NCI-H748 treated with DMSO at 0.1 percent for 48 hours (cell line): ENCODE measurements around the gene PTPRA.
A peak's percentile ranks its signal among the peaks of the same experiment; 100 is the strongest.
"Not testable (repeated sequence)": the region's sequence is repeated elsewhere in the genome, so short reads cannot be mapped to it uniquely, and the experiment has no call there.

Source experiments
- DNase-seq: peaks from one replicate; lab custom pipeline; 2025; lab: John Stamatoyannopoulos, UW

The PTPRA gene

GRCh38 chr20:2995796-2996195, 122.5 kb downstream of the PTPRA start:
- no peak for DNase-seq

GRCh38 chr20:2998728-2999127, 125.4 kb downstream of the PTPRA start:
- no peak for DNase-seq

GRCh38 chr20:3000852-3001523, 127.7 kb downstream of the PTPRA start:
- peak; percentile 58 for DNase-seq

- DNase-seq, result no peak
Observed at GRCh38 chr20:3003416-3003815, 130.1 kb downstream of the PTPRA start.

GRCh38 chr20:3010985-3011723, 137.9 kb downstream of the PTPRA start:
- no peak for DNase-seq

GRCh38 chr20:3011752-3012151, 138.5 kb downstream of the PTPRA start:
- DNase-seq, result no peak

GRCh38 chr20:3013771-3014170, 140.5 kb downstream of the PTPRA start:
- no peak for DNase-seq

GRCh38 chr20:3014179-3014578, 140.9 kb downstream of the PTPRA start:
- no peak for DNase-seq

GRCh38 chr20:3014662-3015061, 141.4 kb downstream of the PTPRA start:
- DNase-seq, result no peak

- DNase-seq, result not testable (repeated sequence)
Observed at GRCh38 chr20:3015302-3015701, 142.0 kb downstream of the PTPRA start.

- no peak for DNase-seq
Observed at GRCh38 chr20:3021327-3021726, 148.0 kb downstream of the PTPRA start.

- DNase-seq, result no peak
Observed at GRCh38 chr20:3021777-3022176, 148.5 kb downstream of the PTPRA start.

- DNase-seq, result not testable (repeated sequence)
Observed at GRCh38 chr20:3022559-3023490, 149.5 kb downstream of the PTPRA start.

GRCh38 chr20:3027987-3028386, 154.7 kb downstream of the PTPRA start:
- DNase-seq, result no peak

- DNase-seq, result no peak
Observed at GRCh38 chr20:3031524-3032147, 158.4 kb downstream of the PTPRA start.

- no peak for DNase-seq
Observed at GRCh38 chr20:3032624-3033023, 159.3 kb downstream of the PTPRA start.

GRCh38 chr20:3037654-3038053, 164.4 kb downstream of the PTPRA start:
- DNase-seq, result no peak

GRCh38 chr20:3038454-3038853, 165.2 kb downstream of the PTPRA start:
- DNase-seq, result no peak

- no peak for DNase-seq
Observed at GRCh38 chr20:3039426-3039825, 166.1 kb downstream of the PTPRA start.

GRCh38 chr20:3040086-3040485, 166.8 kb downstream of the PTPRA start:
- DNase-seq, result no peak

- DNase-seq, result peak; percentile 36
Observed at GRCh38 chr20:3041854-3042409, 168.7 kb downstream of the PTPRA start.

- DNase-seq, result no peak
Observed at GRCh38 chr20:3042625-3043024, 169.3 kb downstream of the PTPRA start.
